Measurements from ENCODE around the gene DAGLA. TPM values are rescaled to one million over a fixed set of nuclear protein-coding genes. Genes with fewer than 3 reads are reported as not detected.

The DAGLA gene
- total RNA-seq, 1 experiment from 2014 or later = 3.1 TPM

- TF ChIP-seq ZSCAN18 (CRISPR knock-in tag; IDR thresholded peaks at IDR 0.05) = no peak
- no peak for TF ChIP-seq ELF4 (CRISPR knock-in tag; IDR thresholded peaks at IDR 0.05; ENCODE audit: low read depth)
- no peak for TF ChIP-seq TEAD1 (CRISPR knock-in tag; IDR thresholded peaks at IDR 0.05)
Observed at GRCh38 chr11:61760946-61761345, 80.8 kb downstream of the DAGLA start (continued).

- CTCF ChIA-PET = interaction anchor here (0.9 to 3.5 kb wide), 5 partner anchors 9 to 82 kb away, joined by 3 to 16 read pairs (median 5); partner anchors contain the start of gene MYRF
- peaks cover 3% of the 10 kb centered on the region; the same call in 1 of the 2 replicates for H3K27me3 Mint-ChIP-seq (ENCODE audit: low read depth)
- peaks cover 15% of the 10 kb centered on the region for H3K4me1 Mint-ChIP-seq
- no peak overlapping the region for H3K4me3 Mint-ChIP-seq
- no peak overlapping the region for H3K27ac Mint-ChIP-seq
- no peaks in the 10 kb centered on the region for H3K9me3 Mint-ChIP-seq
- POLR2A ChIA-PET = no interaction called here
- no peaks in the 10 kb centered on the region for H3K36me3 Mint-ChIP-seq
- no peak for TF ChIP-seq SP1 (CRISPR knock-in tag; conservative IDR thresholded peaks at IDR 0.05)
- no peak for ATAC-seq
- DNase-seq (ENCODE audit: low spot score) = no peak
Observed at GRCh38 chr11:61761440-61762222, 81.4 kb downstream of the DAGLA start.

DNA sequence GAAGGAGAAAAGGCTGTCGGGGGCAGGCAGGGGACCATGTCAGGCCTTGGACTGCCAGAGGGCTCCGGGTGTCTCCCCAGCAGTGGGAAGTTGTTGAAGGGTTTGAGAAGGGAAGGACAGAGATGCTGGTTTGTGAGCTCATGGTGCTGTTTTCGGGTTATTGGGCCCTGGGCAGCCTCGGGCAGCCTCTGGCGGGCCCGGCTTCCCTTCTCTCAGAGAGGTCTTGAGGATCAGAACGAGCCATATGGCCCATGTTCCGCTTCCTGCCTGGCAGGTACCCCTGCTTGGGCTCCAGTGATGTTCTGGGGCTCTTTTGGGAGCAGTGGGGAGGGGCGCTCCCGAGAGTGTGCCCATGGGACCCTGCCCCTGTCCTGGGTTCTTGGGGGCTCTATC is 82.0 kb downstream of the DAGLA start:
- peaks cover 11% of the 10 kb centered on the region for H3K4me1 Mint-ChIP-seq
- no peak overlapping the region for H3K27ac Mint-ChIP-seq
- DNase-seq (ENCODE audit: low spot score) = no peak
- no peak for ATAC-seq
- H3K36me3 Mint-ChIP-seq = no peaks in the 10 kb centered on the region
- H3K9me3 Mint-ChIP-seq = no peaks in the 10 kb centered on the region
- ChIA-PET POLR2A (interaction anchor here (0.6 kb wide), 1 partner anchor 53 kb away, joined by 3 read pairs; no protein-coding TSS in a partner anchor), CTCF (interaction anchor here (0.9 to 3.5 kb wide), 5 partner anchors 9 to 83 kb away, joined by 3 to 16 read pairs (median 5); partner anchors contain the start of gene MYRF)
- no peak overlapping the region for H3K4me3 Mint-ChIP-seq
- H3K27me3 Mint-ChIP-seq (ENCODE audit: low read depth) = peaks cover 3% of the 10 kb centered on the region; the same call in 1 of the 2 replicates
- no peak for TF ChIP-seq ZNF396 (CRISPR knock-in tag; IDR thresholded peaks at IDR 0.05; ENCODE audit: borderline replicate concordance)
- TF ChIP-seq SMAD4 (CRISPR knock-in tag; IDR thresholded peaks at IDR 0.05) = no peak
- no peak for TF ChIP-seq ZNF423 (CRISPR knock-in tag; IDR thresholded peaks at IDR 0.05)
- TF ChIP-seq JAZF1 (CRISPR knock-in tag; IDR thresholded peaks at IDR 0.05) = no peak
- no peak for TF ChIP-seq CREB1 (CRISPR knock-in tag; IDR thresholded peaks at IDR 0.05)
- TF ChIP-seq ATF1 (CRISPR knock-in tag; IDR thresholded peaks at IDR 0.05) = no peak

DNA sequence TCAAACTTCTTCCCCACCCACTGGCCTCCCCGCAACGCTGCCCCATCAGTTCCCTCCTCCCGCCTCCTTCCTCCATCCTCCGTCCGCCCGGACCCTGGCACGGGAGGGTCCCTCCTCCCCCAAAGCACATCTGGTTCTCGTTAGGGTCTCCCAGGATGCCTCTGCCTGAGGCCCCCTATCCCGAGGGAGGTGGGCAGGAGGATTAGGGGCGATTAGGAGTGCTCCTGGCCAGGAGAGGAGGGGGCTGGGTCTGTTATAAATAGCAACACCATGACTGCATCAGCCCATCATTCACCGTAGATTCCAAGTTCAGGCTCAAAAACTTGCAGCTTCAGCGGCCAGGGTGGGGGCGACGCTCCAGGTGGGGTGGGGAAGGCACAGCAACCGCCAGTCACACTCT is 82.6 kb downstream of the DAGLA start:
- Mint-ChIP-seq H3K27ac (no peak overlapping the region), H3K9me3 (no peaks in the 10 kb centered on the region), H3K4me3 (no peak overlapping the region), H3K36me3 (no peaks in the 10 kb centered on the region), H3K27me3 (ENCODE audit: low read depth) (peaks cover 3% of the 10 kb centered on the region; the same call in 1 of the 2 replicates), H3K4me1 (peaks cover 10% of the 10 kb centered on the region)
- ChIA-PET CTCF (interaction anchor here (1.3 to 1.6 kb wide), 2 partner anchors 15 to 25 kb away, joined by 3 to 7 read pairs; no protein-coding TSS in a partner anchor), POLR2A (interaction anchor here (0.6 kb wide), 1 partner anchor 52 kb away, joined by 3 read pairs; no protein-coding TSS in a partner anchor)
- ATAC-seq (no peak), DNase-seq (ENCODE audit: low spot score) (no peak)
- TF ChIP-seq ZBTB21 (CRISPR knock-in tag; IDR thresholded peaks at IDR 0.05; ENCODE audit: borderline replicate concordance) = no peak
- no peak for TF ChIP-seq ELF4 (CRISPR knock-in tag; IDR thresholded peaks at IDR 0.05; ENCODE audit: low read depth)
- no peak for TF ChIP-seq NFE2L1 (CRISPR knock-in tag; IDR thresholded peaks at IDR 0.05)
- no peak for TF ChIP-seq NR3C1 (CRISPR knock-in tag; conservative IDR thresholded peaks at IDR 0.05; ENCODE audit: low read depth)
- TF ChIP-seq ZNF138 (CRISPR knock-in tag; conservative IDR thresholded peaks at IDR 0.05) = no peak
- TF ChIP-seq, protein P1, sequence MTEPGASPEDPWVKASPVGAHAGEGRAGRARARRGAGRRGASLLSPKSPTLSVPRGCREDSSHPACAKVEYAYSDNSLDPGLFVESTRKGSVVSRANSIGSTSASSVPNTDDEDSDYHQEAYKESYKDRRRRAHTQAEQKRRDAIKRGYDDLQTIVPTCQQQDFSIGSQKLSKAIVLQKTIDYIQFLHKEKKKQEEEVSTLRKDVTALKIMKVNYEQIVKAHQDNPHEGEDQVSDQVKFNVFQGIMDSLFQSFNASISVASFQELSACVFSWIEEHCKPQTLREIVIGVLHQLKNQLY (CRISPR knock-in tag; IDR thresholded peaks at IDR 0.05) = no peak
- no peak for TF ChIP-seq ATF2 (CRISPR knock-in tag; IDR thresholded peaks at IDR 0.05; ENCODE audit: borderline replicate concordance, low read depth)
- TF ChIP-seq GRHL2 (CRISPR knock-in tag; IDR thresholded peaks at IDR 0.05; ENCODE audit: insufficient replicate concordance, severe bottlenecking) = no peak
- no peak for TF ChIP-seq PRRX2 (CRISPR knock-in tag; IDR thresholded peaks at IDR 0.05)
- TF ChIP-seq SOX15 (CRISPR knock-in tag; IDR thresholded peaks at IDR 0.05) = no peak
- TF ChIP-seq, protein P2, sequence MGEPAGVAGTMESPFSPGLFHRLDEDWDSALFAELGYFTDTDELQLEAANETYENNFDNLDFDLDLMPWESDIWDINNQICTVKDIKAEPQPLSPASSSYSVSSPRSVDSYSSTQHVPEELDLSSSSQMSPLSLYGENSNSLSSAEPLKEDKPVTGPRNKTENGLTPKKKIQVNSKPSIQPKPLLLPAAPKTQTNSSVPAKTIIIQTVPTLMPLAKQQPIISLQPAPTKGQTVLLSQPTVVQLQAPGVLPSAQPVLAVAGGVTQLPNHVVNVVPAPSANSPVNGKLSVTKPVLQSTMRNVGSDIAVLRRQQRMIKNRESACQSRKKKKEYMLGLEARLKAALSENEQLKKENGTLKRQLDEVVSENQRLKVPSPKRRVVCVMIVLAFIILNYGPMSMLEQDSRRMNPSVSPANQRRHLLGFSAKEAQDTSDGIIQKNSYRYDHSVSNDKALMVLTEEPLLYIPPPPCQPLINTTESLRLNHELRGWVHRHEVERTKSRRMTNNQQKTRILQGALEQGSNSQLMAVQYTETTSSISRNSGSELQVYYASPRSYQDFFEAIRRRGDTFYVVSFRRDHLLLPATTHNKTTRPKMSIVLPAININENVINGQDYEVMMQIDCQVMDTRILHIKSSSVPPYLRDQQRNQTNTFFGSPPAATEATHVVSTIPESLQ (CRISPR knock-in tag; IDR thresholded peaks at IDR 0.05) = no peak
- TF ChIP-seq, protein P3, sequence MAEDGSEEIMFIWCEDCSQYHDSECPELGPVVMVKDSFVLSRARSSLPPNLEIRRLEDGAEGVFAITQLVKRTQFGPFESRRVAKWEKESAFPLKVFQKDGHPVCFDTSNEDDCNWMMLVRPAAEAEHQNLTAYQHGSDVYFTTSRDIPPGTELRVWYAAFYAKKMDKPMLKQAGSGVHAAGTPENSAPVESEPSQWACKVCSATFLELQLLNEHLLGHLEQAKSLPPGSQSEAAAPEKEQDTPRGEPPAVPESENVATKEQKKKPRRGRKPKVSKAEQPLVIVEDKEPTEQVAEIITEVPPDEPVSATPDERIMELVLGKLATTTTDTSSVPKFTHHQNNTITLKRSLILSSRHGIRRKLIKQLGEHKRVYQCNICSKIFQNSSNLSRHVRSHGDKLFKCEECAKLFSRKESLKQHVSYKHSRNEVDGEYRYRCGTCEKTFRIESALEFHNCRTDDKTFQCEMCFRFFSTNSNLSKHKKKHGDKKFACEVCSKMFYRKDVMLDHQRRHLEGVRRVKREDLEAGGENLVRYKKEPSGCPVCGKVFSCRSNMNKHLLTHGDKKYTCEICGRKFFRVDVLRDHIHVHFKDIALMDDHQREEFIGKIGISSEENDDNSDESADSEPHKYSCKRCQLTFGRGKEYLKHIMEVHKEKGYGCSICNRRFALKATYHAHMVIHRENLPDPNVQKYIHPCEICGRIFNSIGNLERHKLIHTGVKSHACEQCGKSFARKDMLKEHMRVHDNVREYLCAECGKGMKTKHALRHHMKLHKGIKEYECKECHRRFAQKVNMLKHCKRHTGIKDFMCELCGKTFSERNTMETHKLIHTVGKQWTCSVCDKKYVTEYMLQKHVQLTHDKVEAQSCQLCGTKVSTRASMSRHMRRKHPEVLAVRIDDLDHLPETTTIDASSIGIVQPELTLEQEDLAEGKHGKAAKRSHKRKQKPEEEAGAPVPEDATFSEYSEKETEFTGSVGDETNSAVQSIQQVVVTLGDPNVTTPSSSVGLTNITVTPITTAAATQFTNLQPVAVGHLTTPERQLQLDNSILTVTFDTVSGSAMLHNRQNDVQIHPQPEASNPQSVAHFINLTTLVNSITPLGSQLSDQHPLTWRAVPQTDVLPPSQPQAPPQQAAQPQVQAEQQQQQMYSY (CRISPR knock-in tag; IDR thresholded peaks at IDR 0.05) = no peak

Data from WTC11 (cell line).